Measurements from ENCODE around the gene MCHR1. TPM values are rescaled to one million over a fixed set of nuclear protein-coding genes. Genes with fewer than 3 reads are reported as not detected.

The MCHR1 gene
- polyA plus RNA-seq, 1 experiment, result 1.1 TPM

DNA sequence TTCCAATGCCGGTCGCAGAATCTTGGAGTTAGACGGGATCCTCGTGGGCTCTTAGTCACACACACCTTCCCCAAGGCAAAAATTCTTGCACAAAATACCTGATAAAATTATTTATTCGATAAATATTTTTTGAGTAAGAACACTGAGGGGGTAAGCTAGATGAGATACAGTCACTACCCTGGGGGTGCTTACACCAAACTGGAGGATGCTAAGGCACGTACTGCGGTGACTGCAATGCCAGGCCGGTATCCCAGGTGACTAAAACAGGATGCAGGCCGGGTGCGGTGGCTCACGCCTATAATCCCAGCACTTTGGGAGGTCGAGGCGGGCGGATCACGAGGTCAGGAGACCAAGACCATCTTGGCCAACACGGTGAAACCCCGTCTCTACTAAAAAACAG lies 41.0 kb upstream of the MCHR1 start:
- DNase-seq (ENCODE audit: low read depth), result no peak
- TF ChIP-seq, protein P1, sequence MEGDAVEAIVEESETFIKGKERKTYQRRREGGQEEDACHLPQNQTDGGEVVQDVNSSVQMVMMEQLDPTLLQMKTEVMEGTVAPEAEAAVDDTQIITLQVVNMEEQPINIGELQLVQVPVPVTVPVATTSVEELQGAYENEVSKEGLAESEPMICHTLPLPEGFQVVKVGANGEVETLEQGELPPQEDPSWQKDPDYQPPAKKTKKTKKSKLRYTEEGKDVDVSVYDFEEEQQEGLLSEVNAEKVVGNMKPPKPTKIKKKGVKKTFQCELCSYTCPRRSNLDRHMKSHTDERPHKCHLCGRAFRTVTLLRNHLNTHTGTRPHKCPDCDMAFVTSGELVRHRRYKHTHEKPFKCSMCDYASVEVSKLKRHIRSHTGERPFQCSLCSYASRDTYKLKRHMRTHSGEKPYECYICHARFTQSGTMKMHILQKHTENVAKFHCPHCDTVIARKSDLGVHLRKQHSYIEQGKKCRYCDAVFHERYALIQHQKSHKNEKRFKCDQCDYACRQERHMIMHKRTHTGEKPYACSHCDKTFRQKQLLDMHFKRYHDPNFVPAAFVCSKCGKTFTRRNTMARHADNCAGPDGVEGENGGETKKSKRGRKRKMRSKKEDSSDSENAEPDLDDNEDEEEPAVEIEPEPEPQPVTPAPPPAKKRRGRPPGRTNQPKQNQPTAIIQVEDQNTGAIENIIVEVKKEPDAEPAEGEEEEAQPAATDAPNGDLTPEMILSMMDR (IDR thresholded peaks at IDR 0.05; ENCODE audit: insufficient read depth, low read depth, low read length), result no peak
- H3K4me3 ChIP-seq (ENCODE audit: low read depth, low read length), result no peak overlapping the region
- POLR2A ChIA-PET, result interaction anchor here (0.6 kb wide), 1 partner anchor 48 kb away, joined by 9 read pairs; no protein-coding TSS in a partner anchor
- CTCF ChIA-PET, result interaction anchor here (2.3 kb wide), 1 partner anchor 201 kb away, joined by 9 read pairs; no protein-coding TSS in a partner anchor
- no peaks in the 10 kb centered on the region for H3K36me3 ChIP-seq (ENCODE audit: control insufficient read depth, insufficient read depth, low read length)
- H3K27me3 ChIP-seq (ENCODE audit: control insufficient read depth, insufficient read depth, low read length), result no peaks in the 10 kb centered on the region

DNA sequence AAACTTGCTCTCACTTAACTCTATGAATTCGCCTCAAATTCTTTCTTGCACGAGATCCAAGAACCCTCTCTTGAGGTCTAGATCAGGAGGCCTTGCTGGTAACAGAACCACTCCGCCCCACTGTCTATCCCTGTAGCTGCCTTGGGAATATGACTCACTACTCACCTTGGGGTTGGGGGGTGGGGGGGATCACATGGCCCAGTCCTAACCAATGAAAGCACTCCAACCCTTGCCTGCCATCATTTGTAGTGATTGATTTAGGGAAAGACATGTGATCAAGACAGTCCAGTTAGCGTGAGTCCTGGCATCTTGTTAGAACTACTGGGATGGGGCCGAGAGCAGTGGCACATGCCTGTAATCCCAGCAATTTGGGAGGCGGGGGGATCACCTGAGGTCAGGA lies 38.0 kb upstream of the MCHR1 start:
- H3K27me3 ChIP-seq (ENCODE audit: control insufficient read depth, insufficient read depth, low read length), result no peaks in the 10 kb centered on the region
- ChIA-PET POLR2A (no interaction called here), CTCF (interaction anchor here (1.2 to 1.4 kb wide), 2 partner anchors 136 to 204 kb away, joined by 4 to 7 read pairs; no protein-coding TSS in a partner anchor)

DNA sequence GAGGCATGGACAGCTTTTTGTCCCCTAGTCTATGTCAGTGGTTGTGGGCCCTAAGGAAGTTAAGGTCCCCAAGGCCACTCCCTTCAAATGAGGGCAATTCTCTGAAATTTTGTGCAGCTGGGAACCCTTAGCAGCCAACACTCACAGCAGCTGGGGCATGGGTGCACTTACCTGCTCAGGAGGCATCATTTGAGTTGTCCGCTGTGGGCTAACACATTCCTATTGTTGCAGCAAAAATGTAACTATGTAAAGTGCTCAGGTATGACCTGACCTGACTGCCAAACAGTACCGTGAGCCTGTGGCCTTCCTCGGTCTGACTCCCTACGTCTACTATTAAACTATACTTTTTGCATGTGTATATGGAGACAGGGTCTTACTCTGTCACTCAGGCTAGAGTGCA lies 37.0 kb upstream of the MCHR1 start:
- Histone ChIP-seq H3K36me3 (ENCODE audit: control insufficient read depth, insufficient read depth, low read length) (no peaks in the 10 kb centered on the region), H3K4me3 (ENCODE audit: low read depth, low read length) (no peak overlapping the region), H3K27me3 (ENCODE audit: control insufficient read depth, insufficient read depth, low read length) (no peaks in the 10 kb centered on the region)
- ChIA-PET CTCF (interaction anchor here (0.6 to 5.7 kb wide), 3 partner anchors 117 to 210 kb away, joined by 3 to 65 read pairs (median 7); no protein-coding TSS in a partner anchor), POLR2A (no interaction called here)
- TF ChIP-seq, protein P1 (IDR thresholded peaks at IDR 0.05; ENCODE audit: insufficient read depth, low read depth, low read length), result no peak
- DNase-seq (ENCODE audit: low read depth), result no peak

More for the DNA sequence above, 38.0 kb upstream of the MCHR1 start:
- TF ChIP-seq, protein P1 (IDR thresholded peaks at IDR 0.05; ENCODE audit: insufficient read depth, low read depth, low read length), result no peak
- Histone ChIP-seq H3K36me3 (ENCODE audit: control insufficient read depth, insufficient read depth, low read length) (no peaks in the 10 kb centered on the region), H3K4me3 (ENCODE audit: low read depth, low read length) (no peak overlapping the region)
- no peak for DNase-seq (ENCODE audit: low read depth)

DNA sequence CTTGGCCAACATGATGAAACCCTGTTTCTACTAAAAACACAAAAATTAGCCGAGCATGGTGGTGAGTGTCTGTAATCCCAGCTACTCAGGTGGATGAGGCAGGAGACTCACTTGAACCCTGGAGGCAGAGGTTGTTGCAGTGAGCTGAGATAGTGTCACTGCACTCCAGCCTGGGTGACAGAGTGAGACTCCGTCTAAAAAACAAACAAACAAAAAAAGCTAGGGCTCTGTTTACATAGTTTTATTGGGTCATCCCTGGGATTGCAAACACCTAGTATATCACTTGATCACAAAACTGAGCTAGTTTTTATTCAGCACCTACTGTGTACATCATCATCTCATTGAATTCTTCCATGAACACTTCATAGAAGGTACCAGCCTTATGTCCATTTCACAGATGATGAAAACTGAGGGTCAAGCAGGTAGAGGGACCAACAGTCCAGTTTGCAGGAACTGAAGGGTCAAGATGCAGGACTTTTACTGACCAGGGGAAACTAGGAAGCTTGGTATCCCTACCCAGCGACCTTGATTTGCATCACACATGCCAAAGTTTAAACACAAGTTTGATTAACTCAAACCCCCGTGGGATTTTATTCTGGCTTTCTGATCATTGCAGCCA lies 33.6 kb upstream of the MCHR1 start:
- no peak overlapping the region for H3K4me3 ChIP-seq (ENCODE audit: low read depth, low read length)
- H3K27me3 ChIP-seq (ENCODE audit: control insufficient read depth, insufficient read depth, low read length), result no peaks in the 10 kb centered on the region
- no peaks in the 10 kb centered on the region for H3K36me3 ChIP-seq (ENCODE audit: control insufficient read depth, insufficient read depth, low read length)
- POLR2A ChIA-PET, result no interaction called here
- DNase-seq (ENCODE audit: low read depth), result no peak
- CTCF ChIA-PET, result interaction anchor here (0.7 to 5.7 kb wide), 25 partner anchors 9 to 470 kb away, joined by 3 to 65 read pairs (median 3); partner anchors contain the start of gene MRTFA
- TF ChIP-seq, protein P1 (IDR thresholded peaks at IDR 0.05; ENCODE audit: insufficient read depth, low read depth, low read length), result no peak

DNA sequence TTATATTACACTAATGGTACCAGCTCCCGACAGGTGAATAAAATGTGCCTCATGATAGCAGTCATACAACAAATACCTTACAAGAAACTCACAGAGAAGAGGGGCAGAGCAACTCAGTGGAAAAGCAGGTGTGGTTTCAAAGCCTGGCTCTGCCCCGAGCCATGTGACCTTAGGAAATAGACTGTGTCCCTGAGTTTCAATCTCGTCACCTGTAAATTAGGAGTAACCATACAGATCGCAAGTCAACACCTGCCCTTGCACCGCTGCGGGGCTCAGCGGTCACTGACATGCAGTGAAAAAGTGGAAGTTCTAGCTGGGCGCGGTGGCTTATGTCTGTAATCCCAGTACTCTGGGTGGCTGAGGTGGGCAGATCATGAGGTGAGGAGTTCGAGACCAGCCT lies 30.9 kb upstream of the MCHR1 start:
- no peak for DNase-seq (ENCODE audit: low read depth)
- Histone ChIP-seq H3K27me3 (ENCODE audit: control insufficient read depth, insufficient read depth, low read length) (no peaks in the 10 kb centered on the region), H3K4me3 (ENCODE audit: low read depth, low read length) (no peak overlapping the region), H3K36me3 (ENCODE audit: control insufficient read depth, insufficient read depth, low read length) (no peaks in the 10 kb centered on the region)
- TF ChIP-seq, protein P1 (IDR thresholded peaks at IDR 0.05; ENCODE audit: insufficient read depth, low read depth, low read length), result no peak
- CTCF ChIA-PET, result interaction anchor here (4.8 kb wide), 1 partner anchor 212 kb away, joined by 55 read pairs; no protein-coding TSS in a partner anchor
- POLR2A ChIA-PET, result interaction anchor here (0.7 kb wide), 1 partner anchor 50 kb away, joined by 6 read pairs; no protein-coding TSS in a partner anchor

Measured in BJ (cell line).